DMS153 (cell line): ENCODE measurements around the gene HS3ST3B1.

Experiments
- DNase-seq: peaks from one replicate; lab custom pipeline; 2025; lab: John Stamatoyannopoulos, UW

The HS3ST3B1 gene

GRCh38 chr17:14354807-14355206, 53.9 kb downstream of the HS3ST3B1 start:
- no peak for DNase-seq

DNA sequence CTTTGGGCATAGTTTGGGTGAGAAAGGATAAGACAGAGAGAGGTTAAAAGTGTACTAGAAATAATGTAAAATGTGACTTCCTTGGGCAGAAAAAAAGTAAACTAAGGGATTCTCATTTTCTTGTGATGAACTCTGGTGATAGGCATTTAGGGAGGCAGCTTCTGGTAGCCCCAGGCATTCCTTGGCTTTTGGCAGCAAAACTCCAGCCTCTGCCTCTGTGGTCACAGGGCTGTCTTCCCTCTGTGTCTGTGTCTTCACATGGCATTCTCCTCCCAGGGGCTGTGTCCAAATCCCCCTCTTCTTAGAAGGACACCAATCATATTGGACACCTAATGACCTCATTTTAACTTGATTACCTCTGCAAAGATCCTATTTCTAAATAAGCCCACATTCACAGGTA, 54.7 kb downstream of the HS3ST3B1 start:
- no peak for DNase-seq

GRCh38 chr17:14359163-14360020, 58.5 kb downstream of the HS3ST3B1 start:
- DNase-seq = no peak

DNA sequence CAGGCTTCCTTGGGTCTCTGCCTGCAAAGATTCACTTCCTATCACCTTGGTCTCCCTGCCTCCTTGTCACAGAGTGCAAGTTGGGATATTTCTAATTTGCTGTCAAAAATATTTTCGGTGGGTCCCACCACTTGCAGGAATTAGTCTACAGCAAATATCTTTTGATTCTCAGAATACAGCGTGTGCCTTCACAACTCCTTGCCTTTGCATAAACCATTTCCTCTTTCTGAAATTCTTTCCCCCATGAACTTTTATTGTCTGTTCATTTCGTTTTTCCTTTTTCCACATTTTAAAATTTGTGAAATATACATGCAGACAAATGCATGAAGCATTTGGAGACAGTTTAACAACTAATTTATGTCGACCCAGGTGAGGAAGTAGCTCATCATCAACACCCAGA, 60.0 kb downstream of the HS3ST3B1 start:
- DNase-seq = no peak

DNA sequence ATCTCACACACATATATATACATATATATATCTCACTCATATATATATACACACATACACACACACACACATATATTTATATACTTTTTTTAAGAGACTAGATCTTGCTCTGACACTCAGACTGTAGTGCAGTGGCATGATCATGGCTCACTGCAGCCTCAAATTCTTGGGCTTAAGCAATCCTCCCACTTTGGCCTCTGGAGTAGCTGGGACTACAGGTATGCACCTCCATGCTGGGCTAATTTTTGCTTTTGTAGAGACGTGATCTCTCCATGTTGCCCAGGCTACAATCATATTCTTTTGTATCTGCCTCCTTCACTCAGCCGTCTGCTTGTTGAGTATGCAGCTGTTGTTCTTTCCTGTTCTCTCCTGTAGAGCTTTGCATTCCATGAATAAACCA, 60.6 kb downstream of the HS3ST3B1 start:
- DNase-seq = no peak

DNA sequence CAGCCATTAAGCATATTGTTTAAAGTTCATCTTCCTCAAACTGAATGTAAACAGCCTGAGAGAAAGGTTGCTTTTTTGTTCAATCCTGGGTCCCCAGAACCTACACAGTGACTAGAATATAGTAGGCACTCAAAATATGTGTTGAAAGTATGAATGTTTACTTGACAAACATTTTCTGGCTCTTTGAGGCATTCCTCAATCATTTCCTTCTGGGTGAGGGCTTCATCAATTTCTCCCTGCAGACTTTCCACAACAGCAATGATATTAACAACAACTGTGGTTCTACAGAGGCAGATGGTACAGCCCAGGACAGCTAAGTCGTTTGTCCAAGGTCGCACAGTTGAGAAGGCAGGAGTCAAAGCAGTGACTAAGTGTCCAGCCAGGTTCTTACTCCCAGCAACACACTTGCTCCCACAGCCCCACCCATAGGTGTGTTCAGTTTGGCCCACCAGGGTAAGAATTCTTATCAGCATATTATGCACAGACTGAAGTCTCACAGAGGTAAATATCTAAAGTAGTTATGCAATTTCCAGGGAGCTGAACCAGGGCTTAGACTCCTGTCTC, 61.1 kb downstream of the HS3ST3B1 start:
- no peak for DNase-seq

DNA sequence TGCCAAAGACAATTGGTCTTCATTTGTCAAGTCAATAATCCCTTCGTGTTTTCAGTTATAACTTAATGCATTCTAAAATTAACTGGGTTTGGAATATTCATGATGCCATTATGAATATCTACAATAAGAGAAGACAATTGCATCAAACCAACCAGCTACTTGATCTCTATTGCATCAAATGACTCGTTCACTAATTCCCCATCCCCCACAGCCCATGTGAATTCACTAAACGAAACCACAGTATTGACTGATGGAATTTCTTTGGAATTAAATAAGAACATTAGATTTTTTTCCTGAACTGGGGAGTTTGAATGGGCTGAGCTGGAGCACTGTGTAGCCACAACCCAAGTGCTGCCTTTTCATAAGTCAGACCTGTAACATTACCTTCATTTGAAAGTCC, 65.3 kb downstream of the HS3ST3B1 start:
- no peak for DNase-seq

DNA sequence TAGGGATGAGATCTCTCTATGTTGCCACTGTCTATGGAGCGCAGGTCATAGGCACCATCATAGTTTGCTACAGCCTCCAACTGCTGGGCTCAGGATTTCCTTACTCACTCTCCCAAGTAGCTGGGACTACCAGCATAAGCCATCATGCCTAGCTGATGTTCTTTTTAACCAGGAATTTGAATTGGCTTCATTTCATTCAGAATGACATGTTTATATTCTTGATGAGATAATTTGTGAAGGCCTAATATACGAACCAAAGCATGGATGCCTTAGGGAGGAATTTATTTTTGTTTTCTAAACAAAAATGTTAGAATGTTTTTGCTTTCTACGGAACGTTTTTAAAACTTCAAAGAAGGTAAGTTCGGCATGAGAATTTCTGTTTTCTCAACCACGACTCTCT, 71.6 kb downstream of the HS3ST3B1 start:
- DNase-seq = no peak

DNA sequence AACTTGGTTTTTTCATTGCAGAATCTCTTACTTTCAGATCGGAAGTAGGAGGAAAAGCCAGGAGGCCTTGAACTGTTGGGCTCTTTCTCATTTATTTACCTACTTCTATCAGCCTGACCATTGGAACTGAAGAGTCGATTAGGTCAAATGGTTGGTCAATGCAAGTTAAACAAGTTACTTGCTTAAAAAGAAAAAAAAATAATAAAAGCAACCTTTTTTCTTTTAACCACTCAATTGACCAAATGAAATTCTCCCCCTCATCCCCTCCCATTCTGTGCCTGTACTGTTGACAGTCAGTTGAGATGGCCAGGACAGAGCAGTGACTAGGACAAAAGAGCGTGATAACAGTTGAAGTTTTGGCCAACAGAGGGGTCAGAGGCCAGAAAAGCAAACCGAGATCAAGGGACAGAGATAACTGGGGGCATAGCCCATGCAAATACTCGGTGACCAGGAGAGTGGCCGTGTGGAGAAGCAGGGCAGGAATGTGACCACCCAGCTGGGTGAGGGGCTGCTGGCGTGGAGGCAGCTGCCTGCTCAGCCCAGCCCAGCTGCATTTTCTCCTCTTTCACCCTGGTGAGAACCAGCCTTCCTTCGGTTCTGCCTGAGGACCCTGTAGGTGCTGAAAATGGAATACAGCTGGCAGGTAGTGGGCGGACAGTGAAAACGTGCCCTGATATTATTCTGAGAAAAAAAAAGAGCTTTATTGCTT, 72.2 kb downstream of the HS3ST3B1 start:
- DNase-seq = no peak

GRCh38 chr17:14373614-14374259, 72.9 kb downstream of the HS3ST3B1 start:
- DNase-seq = no peak

- DNase-seq = no peak
These were observed 73.4 kb downstream of the HS3ST3B1 start for GRCh38 chr17:14374268-14374667.

DNA sequence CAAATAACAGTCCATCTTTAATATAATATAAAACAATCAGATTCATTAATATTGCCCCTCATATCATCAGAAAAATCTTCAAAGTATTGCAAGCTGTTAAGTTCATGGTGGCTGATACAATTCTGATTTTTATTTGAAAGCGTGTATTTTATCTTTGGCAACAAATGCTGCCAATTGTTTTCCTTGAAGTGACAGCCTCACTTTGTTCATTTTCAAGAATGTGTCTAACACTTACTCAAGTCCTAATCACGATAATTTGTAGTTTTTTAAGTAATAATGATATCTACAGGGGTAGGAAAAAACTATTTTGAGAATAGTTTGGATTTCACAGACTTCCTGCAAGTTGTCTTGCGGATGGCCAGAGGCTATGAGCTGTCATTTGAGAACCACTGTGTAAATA, 75.8 kb downstream of the HS3ST3B1 start:
- no peak for DNase-seq

DNA sequence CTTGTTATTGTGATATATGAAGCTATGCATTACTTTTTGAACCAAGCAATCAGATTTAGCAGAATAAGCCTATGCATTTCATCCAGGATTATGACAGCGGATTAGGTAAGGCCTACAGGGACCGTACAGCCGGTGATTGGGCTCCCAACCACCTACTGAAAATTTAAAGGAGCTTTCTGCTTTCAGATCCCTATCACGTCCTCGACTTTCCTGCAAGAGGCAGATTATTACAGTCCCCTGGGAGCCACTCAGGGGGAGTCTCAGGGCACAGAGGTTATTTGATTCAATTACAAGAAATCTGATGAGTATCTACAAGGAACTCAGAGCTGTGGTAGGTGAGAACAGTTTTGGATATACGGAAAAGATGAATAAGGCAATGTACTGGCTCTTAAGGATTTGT, 80.7 kb downstream of the HS3ST3B1 start:
- no peak for DNase-seq

DNA sequence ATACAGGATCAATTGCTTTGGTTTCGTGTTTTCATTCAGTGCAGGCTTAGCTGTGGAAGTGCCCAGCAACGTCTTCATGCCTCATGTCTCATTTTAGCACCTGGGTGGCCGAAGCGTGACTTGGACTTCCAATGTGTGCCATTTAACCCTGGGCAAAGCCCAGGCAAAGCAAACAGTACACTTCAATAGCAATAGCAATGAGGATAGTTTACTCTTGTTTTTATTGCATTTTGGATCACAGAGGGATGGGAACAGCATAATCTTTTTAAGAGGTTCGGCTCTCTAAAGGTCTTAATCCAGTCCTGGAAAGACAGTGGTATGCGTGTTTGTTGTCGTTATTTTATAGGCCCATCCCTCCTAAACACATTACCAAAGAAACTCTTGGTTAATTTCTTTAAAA, 86.2 kb downstream of the HS3ST3B1 start:
- no peak for DNase-seq

DNA sequence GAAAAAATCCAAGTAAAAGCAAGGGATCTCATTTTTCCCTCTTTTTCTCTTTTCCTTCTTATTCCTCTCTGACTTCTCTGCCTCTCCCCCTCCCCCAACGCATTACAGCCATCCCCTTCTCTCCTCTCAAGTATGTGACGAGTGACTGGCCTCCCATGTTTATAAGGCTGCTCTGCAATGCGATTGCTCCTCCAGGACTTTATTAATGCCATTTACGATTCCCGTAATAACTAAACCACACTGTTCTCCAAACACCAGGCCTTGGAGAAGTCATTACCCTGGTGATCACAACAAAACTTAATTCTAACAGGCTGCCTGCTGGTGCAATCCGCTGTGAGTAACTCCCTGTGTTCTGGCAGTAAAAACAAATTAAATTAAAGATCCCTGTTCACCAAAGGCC, 88.8 kb downstream of the HS3ST3B1 start:
- DNase-seq = no peak

DNA sequence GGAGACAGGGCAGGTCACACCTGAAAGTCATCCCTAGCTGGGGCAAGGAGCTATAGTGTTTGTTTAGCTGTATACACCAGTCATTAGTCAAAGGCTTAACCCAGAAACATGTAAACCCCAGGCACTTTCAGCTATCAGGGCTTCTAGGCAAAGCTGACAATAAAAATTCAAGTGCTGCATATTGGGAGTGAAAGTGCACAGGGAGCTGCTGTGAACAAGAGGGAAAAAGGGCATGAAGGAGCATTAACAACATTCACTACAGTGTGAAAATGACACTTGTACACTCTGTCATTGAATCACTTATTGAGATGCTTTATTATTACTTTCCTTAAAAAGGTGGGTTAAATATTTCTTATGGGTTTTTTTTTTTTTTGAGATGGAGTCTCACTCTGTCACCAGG, 92.8 kb downstream of the HS3ST3B1 start:
- no peak for DNase-seq

- no peak for DNase-seq
These were observed 94.4 kb downstream of the HS3ST3B1 start for GRCh38 chr17:14395255-14395654.

- DNase-seq = no peak
These were observed 95.7 kb downstream of the HS3ST3B1 start for GRCh38 chr17:14396547-14396946.

GRCh38 chr17:14398766-14399165, 97.9 kb downstream of the HS3ST3B1 start:
- DNase-seq = no peak
